Measurements from ENCODE around the gene DAPK1.
A peak's percentile ranks its signal among the peaks of the same experiment; 100 is the strongest.

Gene DAPK1

DNA sequence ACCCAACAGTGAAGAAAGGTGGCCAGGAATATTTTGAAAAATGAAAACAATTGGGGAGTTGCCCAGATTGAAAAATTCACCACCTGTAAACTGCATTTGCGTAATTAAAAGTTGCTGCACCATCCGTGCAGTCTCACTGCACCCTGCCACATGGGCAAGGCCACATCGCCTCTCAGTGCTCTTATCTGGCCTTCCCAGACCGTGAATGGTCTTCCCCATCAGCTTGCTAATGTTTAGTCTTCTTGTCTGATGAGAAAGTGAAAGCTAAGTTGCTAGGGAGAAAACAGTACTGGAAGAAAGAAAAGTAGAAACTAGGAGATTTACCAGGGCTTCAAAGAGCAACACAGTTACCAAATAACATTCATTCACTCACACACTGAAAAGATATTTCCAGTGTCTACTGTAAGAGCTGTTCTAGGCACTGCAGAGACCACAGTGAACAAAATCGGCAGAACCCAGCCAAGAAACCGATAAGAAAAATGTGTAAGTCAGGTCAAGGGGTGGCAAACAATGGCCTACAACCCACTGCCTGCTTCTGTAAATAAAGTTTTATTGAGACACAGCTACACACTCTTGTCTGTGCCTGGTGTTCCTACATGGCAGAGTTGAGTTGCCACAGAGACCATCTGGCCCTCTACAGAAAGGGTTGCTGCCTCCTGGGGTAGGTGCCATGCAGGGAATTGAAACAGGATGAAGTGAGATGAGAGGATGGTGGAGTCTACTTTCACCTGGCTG lies 177.1 kb downstream of the DAPK1 start:
- DNase-seq, result no peak

DNA sequence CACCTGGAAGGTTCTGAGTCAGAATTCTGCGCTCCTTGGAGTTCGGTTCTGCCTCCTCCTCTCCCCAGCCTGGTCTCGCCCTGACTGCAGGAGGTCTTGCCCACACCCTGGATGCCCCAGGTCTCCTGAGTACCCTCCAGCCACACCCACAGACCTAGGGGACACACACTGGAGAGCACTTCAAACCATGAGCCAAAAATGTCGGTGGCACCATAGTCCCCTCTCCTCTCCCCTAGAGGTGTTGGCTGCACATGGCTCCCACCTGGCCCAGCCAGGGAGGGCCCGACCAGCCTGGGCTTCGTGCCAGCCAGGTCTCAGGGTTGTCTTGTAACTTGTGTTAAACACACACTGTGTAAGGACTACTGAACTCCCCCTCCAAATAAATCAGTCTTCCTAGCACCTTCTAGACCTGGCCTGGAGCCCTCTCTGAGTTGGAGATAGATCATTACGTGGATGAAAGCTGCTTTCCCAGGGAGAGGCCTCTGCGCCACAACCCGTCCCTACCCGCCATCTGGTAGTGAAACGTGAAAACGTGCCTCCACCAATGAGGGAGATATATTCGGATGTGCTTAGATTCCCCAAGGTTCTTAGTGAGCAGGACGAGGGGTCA lies 178.3 kb downstream of the DAPK1 start:
- DNase-seq, result no peak

DNA sequence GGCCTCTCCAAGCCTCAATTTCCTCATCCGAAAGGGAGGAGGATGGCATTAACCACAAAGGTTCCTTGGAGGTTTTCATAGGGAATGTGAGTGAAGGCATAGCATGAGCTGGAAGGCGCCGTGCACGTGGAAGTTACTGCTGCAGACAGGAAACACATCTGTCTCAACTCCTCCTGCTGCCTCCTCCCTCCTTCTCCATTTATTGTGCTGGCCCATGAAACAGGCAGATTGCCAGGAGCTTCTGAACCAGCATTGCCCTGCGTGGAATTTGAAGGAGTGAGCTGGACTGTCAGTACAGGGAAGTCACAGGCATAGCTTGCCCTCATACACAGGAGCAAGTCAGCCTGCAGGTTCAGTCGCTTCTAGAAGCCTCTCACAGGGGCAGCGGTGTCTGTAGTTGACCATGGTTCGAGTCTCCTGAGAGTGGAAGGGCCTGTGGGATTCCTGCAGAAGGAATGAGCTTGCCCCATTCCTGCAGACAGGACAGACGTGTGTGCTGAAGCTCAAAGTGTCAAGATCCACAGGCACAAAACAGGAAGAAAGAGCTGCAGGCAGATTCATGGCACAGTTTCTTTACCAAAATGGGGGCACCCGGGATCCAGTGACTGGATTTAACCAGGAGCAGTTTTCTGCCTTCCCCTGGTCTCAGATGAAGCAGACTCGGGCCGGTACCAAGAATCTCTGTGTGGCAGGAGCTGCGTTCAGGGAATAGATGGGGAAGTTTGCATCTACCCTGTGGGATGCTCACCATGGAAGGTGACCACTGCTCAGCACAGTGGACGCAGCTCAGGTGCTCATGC lies 179.5 kb downstream of the DAPK1 start:
- no peak for DNase-seq

DNA sequence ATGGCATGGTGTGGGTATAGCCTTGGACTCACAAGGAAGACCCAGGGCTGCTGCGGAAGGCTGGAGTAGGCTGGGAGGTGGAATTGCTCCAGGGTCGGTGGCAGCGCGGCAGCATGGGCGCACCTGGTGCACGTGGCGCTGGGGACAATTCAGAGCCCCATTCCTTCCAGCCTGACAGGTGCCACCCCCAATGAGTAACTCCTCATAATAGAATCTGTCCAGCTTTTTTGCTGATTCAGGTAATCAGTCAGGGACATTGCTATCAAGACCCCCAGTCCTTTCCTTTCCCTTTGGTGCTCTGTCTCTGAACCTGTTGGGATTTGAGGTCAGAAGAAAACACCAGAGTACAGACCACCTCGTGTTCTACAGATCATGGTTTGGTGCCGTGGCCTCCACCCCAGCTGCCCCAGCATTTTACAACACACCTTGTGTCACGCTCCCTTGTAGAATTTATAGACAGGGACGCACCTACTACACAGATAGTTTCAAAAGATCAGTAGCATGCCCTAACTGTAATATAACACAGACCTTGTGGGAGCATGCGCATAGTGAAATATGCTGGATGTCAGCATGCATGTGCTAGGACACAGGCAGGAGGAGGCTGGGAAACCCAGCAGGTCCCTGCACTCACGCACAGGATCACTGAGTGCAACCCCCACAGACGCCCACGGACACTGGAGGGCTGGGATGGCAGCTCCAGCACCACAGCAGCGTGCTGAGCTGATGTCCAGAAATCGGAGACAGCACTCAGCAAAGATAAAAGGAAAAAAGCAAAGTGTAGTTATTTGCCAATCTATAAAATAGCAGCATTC lies 180.3 kb downstream of the DAPK1 start:
- no peak for DNase-seq

DNA sequence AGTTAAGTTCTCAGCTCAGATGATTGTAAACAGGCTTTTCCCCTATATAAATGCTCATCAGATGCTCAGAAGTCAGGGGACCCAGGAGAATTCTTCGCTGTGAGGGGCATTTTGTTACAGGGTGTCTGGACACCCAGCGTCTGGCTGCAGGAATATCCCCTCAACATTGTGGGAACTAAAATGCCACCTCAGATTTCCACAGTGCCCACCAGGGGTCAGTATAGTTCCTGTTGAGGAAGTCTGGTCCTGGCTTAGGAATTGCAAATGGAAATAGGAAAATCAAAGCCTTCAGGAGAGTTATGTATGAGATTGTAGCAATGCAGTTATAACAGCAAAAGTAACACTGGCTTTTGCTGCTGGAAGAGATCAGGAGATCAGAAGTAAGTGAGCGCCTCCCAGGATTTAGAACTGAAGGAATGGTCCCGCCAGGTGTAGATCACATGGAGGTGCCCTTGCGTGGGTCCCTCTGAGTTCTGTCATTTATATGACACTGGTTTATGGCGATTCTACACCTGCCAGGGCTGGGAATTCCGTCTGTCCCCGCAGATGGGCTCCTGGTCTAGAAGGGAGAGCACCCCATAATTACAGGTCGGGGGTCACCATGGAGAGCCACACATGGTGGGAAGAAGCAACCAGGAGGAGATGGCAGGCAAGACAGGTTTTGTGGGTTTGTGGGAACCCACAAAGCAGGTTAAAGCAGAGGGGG lies 181.1 kb downstream of the DAPK1 start:
- DNase-seq, result peak; percentile 1

DNA sequence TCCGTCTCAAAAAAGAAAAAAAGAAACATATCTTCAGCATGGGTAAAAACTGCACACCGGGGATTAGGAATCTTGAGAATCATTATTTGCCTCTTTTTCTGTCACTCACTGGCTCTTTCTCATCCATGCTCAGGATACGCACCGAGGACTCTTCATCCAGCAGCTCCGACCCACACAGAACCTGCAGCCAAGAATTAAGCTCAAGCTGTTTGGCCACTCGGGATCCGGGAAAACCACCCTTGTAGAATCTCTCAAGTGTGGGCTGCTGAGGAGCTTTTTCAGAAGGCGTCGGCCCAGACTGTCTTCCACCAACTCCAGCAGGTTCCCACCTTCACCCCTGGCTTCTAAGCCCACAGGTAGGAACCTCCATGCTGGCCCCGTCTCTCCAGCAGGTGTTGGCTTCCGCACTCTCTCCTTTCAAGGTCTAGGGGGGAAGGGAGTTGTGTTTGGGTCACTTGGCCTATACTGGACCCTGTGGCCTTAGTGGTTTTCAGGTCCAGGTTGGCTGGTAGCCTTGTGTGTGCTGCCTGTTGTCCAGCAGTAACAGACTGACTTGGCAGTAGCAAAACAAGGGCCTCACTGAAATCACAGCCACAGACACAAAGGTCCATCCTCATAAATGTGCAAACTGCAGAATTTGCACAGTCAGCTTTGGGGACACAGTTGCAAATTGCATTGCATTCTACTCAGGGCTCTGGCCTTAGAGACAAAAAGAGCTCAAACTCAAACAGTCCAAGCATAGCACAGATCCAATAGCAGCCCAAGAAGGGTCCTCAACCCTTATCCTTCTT lies 183.8 kb downstream of the DAPK1 start:
- no peak for DNase-seq

DNA sequence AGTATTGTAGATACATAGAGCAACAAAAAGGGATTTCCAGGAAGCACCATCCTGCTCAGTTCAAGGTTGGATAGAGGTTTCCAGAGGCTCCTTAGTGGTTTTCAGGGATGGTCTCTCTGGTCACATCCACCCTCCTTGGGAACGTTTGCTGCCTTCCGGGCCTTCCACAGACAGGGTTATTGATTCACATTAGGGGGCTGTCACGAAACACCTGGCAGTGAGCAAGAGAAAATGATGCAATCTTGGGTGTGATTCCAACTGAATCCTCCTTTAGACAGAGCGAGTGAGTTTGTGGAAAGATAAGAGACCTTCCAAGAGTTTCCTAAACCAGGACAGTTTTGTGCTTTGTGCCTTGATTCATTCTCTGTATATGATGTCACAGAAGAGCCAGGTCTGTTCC lies 184.4 kb downstream of the DAPK1 start:
- DNase-seq, result no peak

DNA sequence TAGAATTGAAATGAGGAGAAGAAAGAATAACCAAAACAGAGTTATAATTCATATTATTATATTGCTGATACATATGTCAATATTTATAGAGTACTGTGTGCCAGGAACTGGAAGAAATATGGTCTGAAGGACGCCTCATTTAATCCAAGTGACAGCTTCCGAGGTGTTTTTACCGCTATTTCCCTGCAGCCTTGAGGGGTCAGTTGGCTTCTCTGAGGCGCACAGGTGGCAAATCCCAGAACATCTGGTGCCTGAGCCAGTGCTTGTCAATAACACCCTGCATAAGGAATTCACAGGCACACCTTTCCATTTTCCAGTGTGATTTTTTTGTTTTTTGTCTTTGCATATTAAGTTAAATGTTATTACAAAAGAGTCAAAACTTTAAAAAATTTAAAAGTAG lies 185.0 kb downstream of the DAPK1 start:
- DNase-seq, result no peak

DNA sequence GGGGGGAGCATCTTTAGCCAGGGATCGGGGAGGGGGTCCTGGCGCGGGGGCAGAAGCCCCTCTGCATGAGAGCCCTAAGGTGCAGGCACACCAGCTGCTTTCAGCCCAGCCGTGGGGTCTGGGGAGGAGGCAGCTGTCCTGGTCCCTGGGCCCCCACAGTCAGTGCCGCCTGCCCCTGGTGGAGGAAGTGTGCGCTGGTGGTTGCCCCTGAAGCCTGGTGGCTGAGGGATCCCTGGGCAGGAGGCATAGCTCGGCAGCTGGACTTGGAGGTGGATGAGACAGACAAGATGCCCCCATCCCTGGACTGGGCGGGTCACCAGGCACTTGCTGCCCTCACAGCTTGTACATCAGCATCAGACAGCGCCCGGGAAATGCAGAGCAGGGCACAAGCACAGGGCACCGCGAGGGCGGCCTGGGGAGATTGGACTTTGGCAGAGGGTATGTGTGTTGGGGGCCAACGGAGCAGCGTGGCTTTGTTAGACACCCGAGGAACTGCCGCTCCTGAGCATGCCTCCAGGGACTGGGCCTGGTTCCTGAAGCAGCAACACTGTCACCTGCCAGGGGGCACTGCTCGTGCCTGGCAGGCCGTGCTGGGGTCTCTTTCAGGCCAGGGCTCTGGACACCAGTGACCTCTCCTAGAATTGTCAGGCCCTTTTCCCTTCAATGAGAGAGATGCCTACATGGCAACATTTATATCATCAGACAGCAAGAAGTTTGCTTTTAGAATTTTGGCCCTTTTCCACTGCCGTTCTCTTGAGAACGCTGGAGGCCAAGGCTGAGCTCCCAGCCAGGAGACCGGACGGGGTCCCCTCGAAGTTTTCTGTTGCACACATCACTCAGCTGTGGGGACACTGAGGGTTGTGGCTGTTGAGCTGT lies 186.3 kb downstream of the DAPK1 start:
- no peak for DNase-seq

DNA sequence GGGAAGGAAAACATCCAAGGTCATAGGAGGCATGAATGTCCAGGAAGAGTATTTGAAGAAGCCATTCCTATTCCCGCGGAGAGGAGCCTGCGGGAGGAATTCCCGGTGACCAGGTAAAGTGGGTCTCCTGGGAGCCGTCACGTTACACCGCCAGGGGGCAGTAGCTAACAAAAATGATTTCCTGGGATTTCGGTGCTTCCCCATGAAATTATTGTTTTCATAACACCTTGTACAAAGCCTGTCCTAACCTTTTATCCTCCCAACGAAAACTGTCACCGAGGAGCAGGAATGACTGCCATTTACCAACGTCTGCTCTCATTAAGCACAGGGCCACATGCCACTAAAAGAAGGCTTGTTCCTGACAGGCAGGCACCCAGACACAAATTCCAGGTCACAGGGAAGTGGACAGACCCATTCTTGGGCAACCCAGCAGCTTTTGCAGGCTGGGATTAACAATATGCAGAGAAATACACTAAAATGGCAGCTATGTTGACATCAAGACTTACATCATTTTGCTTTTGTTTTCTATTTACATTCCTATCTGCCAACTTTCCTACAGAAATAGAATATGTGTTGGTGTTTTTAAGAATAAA lies 187.1 kb downstream of the DAPK1 start:
- peak; percentile 2 for DNase-seq

DNA sequence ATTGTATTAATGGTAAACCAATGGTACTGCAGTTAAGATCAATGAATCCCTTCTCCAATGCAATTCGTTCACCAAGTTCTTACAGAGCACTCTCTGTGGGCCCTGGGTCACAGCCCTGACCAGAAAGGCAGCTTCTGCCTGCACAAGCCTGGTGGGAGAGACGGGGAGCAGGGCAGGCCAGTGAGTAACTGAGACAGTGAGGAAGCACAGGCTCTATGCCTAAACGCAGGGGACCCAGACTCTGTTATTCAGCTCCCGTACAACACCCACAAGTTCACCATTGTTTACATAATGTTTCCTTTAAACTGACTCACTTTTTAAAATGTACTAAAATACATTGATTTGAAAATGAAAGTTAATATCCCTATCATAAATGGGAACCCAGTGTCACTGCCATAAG lies 187.8 kb downstream of the DAPK1 start:
- DNase-seq, result no peak

DNA sequence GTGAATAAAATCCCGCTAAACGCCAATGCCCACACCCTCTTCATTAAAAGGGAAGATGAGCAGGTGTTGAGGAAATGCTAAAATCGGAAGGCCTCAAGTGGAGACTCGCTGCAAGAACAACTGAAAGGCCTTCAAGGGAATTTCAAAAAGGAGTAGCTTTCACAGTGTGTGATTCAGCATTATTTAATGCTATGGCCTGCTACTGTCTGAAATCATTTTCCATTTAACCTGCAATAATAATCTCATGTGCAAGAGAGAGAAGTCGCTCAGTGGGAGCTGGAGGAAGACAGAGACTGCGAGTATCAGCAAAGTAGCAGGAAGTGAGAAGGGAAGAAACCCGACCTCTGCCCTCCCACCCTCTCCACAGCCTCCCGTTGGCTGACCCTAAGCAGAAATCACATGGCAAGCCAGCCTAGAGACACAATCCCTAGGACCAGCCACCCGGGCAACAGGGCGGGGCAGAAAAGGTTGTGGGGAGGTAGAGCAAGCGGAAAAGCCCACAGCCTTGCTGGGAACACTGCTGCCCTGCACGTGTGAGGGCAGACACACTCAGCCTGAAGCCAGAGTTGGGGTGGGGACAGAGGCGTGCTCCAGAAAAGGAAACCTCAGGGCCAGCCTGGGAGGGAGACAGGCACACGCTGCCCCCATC lies 188.3 kb downstream of the DAPK1 start:
- no peak for DNase-seq

DNA sequence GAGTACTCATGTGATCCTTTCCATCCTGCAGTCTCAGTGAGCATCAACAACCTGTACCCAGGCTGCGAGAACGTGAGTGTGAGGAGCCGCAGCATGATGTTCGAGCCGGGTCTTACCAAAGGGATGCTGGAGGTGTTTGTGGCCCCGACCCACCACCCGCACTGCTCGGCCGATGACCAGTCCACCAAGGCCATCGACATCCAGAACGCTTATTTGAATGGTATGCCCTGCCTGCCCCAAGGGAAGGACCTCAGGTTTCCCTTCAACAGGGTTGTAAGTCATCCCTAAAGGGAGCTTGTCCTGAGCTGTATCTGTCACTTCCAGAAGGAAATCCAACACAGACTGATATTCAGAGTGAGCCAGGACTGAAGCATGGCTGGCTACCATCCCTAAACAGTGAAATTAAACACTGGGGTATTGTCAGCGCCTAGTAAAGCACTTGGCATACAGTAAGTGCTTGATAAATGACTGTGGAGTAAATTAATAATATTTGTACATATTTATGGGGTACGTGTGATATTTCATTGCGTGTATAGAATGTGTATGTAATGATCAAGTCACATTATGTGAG lies 188.9 kb downstream of the DAPK1 start:
- no peak for DNase-seq

DNA sequence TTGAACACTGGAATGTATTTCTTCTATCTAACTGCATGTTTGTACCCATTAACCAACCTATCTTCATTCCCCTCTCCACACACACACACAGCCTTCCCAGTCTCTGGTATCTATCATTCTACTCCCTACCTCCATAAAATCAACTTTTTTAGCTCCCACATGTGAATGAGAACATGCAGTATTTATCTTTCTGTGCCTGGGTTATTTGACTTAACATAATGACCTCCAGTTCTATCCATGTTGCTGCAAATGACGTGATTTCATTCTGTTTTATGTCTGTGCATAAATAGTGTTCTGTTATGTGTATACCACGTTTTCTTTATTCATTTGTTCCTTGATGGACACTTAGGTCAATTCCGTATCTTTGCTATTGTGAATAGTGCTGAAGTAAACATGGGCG lies 189.5 kb downstream of the DAPK1 start:
- no peak for DNase-seq

DNA sequence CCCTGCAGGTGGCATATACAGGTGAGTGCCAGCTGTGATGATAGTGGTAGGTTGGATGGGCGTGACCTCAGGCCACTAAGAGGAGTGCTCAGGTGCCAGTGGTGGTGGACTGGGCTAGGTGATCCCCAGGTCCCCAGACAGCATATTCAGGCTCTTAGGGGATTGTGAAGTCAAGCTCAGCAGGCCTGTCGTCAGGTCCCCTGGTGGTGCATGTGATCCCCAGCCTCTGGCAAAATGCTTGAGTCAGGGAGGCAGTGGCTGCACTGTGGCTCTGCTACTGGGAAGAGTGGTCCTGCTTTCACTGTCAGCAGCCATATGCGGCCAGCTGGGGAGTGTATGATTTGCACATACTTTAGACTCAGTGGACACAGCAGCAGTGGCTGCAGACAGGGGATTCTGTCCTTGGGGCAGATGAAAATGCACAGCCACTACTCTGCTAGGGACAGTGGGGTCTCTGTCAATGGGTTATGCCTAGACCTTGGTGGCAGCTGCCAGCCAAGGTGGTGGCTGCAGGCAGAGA lies 196.6 kb downstream of the DAPK1 start:
- no peak for DNase-seq

DNA sequence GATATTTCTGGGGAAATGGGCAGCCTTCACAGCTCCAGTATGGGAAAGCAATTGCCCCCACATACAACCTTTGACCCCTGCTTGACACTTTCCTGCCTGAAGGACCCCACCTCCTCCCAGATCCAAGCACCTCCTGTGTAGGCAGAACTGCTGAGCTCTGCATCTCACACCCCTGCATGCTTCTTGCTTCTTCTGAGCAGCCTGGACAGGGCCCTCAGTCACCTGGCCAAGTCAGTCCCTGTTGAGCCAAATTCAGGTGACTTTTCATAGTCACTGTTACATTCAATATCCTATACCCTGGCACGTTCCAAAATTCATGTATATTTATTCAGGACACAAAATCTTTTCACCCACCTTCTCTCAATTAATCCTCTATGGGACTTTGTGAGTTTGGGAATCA lies 197.9 kb downstream of the DAPK1 start:
- DNase-seq, result no peak

DNA sequence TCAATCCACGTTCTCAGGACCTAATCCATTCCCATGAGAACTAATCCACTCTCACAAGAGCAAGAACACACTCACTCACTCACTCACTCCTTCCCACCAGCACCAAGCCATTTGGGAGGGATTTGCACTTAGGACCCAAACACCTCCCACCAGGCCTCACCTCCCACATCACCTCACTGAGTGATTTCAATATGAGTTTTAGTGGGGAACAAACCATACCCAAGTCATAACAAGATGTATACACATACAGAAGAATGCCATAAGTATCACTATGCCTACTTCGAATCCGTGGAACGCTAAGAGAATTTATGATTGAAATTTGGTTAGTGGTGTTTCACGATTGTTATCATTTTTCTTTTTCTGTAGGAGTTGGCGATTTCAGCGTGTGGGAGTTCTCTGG lies 199.0 kb downstream of the DAPK1 start:
- no peak for DNase-seq

DNA sequence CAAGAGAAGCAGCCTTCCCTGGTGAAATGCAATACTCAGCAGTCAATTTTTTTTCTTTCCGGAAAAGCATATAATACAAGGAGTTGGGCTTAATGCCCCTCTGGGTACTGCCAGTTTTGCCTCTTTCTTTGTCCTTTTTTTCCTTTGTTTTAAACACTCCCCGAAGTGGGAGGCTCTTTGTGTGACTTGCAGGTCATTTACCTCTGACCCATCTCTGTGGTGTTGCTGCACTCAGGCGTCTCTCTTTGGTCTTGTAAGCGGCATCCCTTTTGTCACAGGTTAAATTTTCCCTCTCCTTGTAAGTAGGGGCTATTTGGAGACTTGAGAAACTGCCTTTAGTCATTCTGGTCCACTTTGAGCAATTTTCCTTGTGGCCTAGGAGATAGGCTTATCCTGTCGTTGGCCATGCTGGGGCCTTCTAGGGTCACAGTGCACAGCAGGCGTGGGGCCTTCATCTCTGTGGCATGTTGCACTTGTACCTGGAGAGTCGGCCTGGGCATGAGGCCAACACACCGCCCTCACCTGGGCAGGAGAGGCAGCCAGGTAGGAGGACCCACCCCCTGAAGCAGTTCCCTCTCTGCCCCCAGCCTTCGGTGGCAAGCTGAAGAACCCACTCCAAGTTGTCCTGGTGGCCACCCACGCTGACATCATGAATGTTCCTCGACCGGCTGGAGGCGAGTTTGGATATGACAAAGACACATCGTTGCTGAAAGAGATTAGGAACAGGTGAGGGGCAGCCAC lies 200.6 kb downstream of the DAPK1 start:
- no peak for DNase-seq

All from NCI-H526 treated with DMSO at 0.1 percent for 48 hours (cell line).